VCaP (cell line): ENCODE measurements around the gene MINPP1.
A peak's percentile ranks its signal among the peaks of the same experiment; 100 is the strongest.
"Not testable (repeated sequence)": the region's sequence is repeated elsewhere in the genome, so short reads cannot be mapped to it uniquely, and the experiment has no call there.

Source experiments
- H3K27ac ChIP-seq: fragments of 450-650 bp; 2 replicates; pipeline ENCODE4 v1.5.1; 2017
- TF ChIP-seq, protein P1 (sequence below): fragments of 450-650 bp; conservative IDR thresholded peaks from 2 replicates; pipeline ENCODE4 v1.5.1; 2017; ENCODE audit warnings: mild to moderate bottlenecking, moderate library complexity

MINPP1 gene, protein sequence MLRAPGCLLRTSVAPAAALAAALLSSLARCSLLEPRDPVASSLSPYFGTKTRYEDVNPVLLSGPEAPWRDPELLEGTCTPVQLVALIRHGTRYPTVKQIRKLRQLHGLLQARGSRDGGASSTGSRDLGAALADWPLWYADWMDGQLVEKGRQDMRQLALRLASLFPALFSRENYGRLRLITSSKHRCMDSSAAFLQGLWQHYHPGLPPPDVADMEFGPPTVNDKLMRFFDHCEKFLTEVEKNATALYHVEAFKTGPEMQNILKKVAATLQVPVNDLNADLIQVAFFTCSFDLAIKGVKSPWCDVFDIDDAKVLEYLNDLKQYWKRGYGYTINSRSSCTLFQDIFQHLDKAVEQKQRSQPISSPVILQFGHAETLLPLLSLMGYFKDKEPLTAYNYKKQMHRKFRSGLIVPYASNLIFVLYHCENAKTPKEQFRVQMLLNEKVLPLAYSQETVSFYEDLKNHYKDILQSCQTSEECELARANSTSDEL

DNA sequence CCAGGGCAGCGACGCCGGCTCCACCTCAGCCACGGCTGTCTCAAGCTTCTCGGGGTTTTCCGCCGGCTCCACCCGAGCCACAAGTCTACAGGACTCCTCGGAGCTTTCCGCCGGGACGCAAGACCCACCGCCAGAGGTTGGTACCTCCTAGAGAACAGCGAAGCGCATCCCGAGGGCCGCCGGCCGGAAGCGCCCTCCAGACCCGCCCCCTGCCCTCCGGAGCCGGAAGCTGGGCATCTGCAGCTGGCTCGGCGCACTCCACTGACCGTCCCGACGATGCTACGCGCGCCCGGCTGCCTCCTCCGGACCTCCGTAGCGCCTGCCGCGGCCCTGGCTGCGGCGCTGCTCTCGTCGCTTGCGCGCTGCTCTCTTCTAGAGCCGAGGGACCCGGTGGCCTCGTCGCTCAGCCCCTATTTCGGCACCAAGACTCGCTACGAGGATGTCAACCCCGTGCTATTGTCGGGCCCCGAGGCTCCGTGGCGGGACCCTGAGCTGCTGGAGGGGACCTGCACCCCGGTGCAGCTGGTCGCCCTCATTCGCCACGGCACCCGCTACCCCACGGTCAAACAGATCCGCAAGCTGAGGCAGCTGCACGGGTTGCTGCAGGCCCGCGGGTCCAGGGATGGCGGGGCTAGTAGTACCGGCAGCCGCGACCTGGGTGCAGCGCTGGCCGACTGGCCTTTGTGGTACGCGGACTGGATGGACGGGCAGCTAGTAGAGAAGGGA lies at the start of gene MINPP1:
MINPP1 (plus strand) TSS at position 254 of the 726 bp plus-strand sequence; CDS start at position 277, 23 bp downstream.
- TF ChIP-seq, protein P1, sequence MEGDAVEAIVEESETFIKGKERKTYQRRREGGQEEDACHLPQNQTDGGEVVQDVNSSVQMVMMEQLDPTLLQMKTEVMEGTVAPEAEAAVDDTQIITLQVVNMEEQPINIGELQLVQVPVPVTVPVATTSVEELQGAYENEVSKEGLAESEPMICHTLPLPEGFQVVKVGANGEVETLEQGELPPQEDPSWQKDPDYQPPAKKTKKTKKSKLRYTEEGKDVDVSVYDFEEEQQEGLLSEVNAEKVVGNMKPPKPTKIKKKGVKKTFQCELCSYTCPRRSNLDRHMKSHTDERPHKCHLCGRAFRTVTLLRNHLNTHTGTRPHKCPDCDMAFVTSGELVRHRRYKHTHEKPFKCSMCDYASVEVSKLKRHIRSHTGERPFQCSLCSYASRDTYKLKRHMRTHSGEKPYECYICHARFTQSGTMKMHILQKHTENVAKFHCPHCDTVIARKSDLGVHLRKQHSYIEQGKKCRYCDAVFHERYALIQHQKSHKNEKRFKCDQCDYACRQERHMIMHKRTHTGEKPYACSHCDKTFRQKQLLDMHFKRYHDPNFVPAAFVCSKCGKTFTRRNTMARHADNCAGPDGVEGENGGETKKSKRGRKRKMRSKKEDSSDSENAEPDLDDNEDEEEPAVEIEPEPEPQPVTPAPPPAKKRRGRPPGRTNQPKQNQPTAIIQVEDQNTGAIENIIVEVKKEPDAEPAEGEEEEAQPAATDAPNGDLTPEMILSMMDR, result no peak
- peak within 1 kb of the TSS; percentile 87 for H3K27ac ChIP-seq

DNA sequence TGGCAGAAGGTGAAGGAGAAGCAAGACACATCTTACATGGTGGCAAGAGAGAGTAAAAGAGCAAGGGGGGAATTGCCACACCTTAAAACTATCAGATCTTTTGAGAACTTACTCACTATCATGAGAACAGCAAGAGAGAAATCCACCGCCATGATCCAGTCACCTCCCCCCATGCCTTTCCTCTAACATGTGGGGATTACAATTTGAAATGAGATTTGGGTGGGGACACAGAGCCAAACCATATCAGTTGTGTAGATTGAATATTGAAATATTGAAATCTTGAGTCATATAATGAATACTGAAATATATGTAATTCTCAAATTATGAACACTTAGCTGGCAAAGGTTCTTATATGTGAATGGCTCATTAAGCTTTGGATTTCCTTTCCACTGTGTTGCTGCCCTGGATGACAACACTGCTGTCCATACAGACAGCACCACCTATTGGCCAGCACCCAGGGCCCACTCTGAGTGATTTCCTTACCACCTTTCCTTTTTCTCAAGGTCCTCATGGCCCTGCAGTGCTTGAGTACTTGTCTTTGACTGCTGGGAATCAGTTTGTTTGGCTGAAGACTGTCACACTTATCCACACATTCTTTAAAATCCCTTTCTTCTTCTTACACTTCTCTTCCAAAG lies 48.0 kb upstream of the MINPP1 start:
- H3K27ac ChIP-seq, result not testable (repeated sequence)

DNA sequence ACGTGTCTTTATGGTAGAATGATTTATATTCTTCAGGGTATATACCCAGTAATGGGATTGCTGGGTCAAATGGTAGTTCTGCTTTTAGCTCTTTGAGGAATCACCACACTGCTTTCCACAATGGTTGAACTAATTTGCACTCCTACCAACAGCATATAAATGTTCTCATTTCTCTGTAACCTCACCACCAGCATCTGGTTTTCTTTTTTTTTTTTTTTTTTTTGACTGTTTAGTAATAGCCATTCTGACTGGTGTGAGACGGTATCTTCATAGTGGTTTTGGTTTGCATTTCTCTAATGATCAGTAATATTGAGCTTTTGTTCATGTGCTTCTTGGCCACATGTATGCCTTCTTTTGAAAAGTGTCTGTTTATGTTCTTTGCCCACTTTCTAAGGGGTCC lies 42.9 kb upstream of the MINPP1 start:
- not testable (repeated sequence) for H3K27ac ChIP-seq

DNA sequence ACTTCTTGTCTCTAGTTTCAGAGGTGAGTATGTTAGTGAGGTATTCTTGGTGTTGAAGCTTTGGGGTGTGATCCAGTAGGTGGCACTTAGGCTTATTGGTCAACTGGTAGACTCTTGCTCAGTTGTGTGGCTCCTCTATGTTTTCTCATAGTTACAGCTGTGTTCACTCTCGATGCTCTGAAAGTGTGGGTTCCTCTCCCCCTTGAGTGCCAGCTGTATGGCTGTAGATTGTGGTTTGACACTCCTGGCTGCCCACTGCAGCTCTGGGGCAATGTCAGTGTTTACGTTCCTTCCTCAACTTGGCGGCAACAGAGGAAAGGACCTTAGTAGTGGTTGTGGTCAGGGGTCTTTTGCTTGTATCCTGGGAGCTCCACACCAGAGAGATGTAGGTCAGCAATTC lies 37.8 kb upstream of the MINPP1 start:
- H3K27ac ChIP-seq, result not testable (repeated sequence)

DNA sequence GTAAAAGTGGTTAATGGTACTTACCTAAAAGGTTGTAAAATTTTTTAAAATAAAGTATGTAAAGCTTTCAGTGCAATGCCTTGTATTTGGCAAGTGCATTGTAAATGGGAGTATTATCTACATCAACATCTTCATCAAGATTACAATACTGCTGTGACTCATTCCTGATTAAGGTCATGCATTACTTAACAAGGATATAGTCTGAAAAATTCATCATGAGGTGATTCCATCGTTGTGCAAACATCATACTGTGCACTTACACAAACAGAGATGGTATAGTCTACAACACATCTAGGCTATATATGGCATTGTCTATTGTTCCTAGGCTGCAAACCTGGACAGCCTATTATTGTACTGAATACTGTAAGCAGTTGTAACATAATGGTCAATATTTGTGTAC lies 16.0 kb upstream of the MINPP1 start:
- H3K27ac ChIP-seq, result not testable (repeated sequence)

DNA sequence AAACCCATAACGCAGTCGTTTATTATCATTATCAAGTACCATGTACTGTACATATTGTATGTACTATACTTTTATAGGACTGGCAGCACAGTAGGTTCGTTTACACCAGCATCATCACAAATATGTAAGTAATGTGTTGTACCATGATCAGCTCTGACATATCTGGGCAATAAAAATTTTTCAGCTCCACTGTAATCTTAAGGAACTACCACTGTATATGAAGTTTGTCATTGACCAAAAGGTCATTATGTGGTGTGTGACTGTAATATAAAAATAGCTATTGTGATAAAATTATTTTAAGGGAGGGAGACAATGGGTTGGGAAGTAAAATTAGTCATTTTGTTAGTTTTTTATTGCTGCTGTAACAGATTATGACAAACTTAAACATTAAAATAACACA lies 14.4 kb upstream of the MINPP1 start:
- not testable (repeated sequence) for H3K27ac ChIP-seq

DNA sequence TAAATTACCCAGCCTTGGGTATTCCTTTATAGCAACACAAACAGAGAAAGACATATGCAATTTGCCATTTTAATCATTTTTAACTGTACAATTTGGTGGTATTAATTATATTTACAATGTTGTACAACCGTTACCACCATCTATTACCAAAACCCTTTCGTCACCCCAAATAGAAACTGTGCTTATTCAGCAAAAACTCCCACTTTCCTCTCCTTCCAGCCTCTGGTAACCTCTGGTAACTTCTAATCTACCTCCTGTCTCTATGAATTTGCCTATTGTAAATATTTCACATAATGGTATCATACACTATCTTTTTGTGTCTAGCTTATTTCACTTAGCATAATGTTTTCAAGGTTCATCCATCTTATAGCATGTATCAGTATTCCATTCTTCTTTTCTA lies 12.2 kb upstream of the MINPP1 start:
- H3K27ac ChIP-seq, result not testable (repeated sequence)

DNA sequence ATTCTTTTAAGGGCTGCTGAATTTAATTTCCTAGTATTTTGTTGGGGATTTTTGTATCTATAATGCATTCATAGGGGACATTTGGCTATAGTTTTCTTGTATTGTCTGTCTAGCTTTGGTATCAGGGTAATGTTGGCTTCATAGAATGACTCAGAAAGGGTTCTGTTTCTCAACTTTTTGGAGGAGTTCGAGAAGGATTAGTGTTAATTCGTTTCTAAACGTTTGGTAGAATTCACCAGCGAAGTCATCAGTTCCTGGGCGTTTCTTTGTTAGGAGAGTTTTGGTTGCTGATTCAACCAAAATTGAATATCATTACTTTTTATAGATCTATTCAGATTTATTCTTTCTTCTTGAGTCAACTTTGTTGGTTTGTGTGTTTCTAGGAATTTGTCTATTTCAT lies 9.2 kb upstream of the MINPP1 start:
- not testable (repeated sequence) for H3K27ac ChIP-seq

DNA sequence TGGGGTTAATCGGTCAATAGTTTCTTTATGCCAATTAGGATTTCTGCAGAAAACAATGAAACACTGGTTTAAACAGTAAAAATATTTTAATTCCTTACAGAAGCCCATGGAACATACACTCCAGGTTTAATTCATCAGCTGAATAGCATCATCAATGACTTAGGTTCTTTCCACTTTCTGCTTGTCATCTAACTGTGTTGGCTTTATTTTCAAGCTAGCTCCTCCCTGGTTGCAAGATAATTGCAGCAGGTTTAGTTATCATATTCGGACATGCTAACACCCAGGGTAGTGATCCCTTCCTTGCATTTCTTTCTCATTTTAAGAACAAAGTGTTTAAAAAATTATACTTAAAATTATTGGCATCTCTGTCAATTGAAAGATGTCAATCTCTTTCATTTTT lies 7.3 kb upstream of the MINPP1 start:
- H3K27ac ChIP-seq, result not testable (repeated sequence)

DNA sequence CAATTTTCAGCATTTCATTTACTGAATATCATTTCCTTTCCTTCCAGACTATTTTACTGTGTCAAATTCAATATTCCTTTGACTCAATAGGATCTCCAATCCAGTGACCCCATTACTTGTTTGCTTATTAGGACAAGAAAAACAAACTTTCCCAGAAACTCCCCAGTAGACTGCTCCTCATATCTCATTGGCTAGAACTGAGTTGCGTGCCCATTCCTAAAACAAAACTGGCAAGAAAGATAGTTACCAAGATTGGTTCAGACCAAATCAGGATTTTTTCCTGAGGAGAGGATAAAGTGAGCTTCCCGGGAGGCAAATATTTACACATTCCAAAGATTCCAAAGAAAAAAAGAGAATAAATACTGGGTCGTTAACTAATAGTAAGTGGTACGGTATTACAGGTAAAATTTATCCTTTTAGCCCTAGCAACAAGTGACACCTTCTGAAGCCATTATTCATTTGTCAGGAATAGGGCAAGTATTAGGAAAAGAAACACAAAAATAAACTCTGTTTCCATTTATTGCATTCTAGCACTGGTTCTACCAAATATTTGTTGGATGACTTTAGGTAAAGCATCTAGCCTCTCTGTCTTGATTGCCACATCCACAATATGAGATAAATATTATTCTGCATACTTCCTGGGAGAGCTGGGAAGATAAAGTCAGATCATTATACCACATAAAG lies 6.4 kb upstream of the MINPP1 start:
- not testable (repeated sequence) for H3K27ac ChIP-seq

DNA sequence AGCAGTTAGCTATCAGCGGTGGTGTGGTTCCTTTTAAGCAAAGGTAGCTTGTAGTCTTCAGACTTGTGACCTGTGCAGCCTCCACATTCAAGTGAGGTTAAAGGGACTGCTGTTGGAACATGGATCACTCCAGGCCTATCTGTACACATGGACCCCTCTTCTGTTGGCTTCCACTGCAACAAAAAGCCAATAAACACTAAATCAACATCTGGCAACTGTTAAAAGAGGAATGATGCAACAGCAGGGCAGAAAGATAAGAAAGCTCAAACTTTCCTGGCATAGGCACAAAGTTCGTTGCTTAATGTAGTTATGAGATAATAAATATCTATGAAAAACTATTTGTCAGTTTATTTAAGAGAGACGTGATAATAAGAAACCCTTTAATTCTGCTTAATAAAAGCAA lies 4.0 kb upstream of the MINPP1 start:
- H3K27ac ChIP-seq, result peak overlapping the region; percentile 71
- TF ChIP-seq, protein P1, result no peak

DNA sequence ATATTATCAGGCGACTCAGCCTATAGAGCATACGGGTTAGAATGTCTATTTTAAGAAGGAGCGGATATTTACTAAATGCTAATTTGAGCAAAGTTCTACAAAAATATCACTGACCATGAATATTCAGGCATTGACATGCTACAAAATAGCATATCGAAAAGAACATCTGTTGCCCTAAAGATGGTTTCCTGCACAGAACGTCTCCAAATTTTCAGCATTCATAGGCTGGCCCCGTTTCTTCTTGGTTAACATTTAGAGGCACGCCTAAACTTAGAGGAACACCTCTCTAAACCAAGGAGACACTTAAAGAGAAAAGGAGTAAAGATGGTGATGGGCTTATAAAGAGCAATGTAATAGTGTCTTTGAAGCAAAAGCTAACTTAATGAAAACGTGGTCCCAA lies 1.3 kb upstream of the MINPP1 start:
- no peak overlapping the region for H3K27ac ChIP-seq
- TF ChIP-seq, protein P1, result no peak
